C4-2B (cell line): ENCODE measurements around the gene USH1G.
"Not testable (repeated sequence)": the region's sequence is repeated elsewhere in the genome, so short reads cannot be mapped to it uniquely, and the experiment has no call there.

ENCODE experiments used
- CTCF ChIP-seq: fragments of 450-650 bp; conservative IDR thresholded peaks from 2 replicates; pipeline ENCODE4 v1.5.1; 2017; ENCODE audit warnings: mild to moderate bottlenecking
- ZFX ChIP-seq: fragments of 450-650 bp; IDR thresholded peaks from 2 replicates; pipeline ENCODE4 v1.6.1; 2017

DNA sequence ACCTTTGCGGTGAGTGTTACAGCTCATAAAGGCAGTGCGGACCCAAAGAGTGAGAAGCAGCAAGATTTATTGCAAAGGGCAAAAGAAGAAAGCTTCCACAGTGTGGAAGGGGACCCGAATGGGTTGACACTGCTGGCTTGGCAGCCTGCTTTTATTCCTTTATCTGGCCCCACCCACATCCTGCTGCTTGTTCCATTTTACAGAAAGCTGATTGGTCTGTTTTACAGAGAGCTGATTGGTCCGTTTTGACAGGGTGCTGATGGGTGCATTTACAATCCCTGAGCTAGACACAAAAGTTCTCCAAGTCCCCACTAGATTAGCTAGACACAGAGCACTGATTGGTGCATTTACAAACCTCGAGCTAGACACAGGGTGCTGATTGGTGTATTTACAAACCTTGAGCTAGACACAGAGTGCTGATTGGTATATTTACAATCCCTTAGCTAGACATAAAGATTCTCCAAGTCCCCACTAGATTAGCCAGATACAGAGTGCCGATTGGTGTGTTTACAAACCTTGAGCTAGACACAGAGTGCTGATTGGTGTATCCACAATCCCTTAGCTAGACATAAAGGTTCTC, 16.8 kb downstream of the USH1G start:
- TF ChIP-seq CTCF, ZFX: not testable (repeated sequence)
